GM12878 (cell line): ENCODE data around the gene FNDC3B. TPM values are rescaled to one million over a fixed set of nuclear protein-coding genes. Genes with fewer than 3 reads are reported as not detected.

Experiments used
- ATAC-seq: fragments of 200-7000 bp; cut with Tn5 transposase; 3 replicates; pipeline ENCODE4 v1.9.1; 2020; ENCODE audit warnings: mild to moderate bottlenecking, moderate library complexity
- BruUV-seq: library from RNA; stranded (reverse); fragments of 400-500 nt; replicated peaks from 2 replicates; lab custom pipeline; 2021; lab: Mats Ljungman, UMichigan
- CTCF ChIA-PET: fragments of 300-600 bp; sonication (Branson Sonifier 250); formaldehyde crosslinking; extraction: SDS; loops from one replicate; lab custom pipeline; 2021; ENCODE audit warnings: inconsistent platforms; lab: Yijun Ruan, JAX
- POLR2A ChIA-PET: fragments of 350-600 bp; formaldehyde crosslinking; extraction: SDS; loops from one replicate; lab custom pipeline; 2021; ENCODE audit warnings: inconsistent platforms; lab: Charles Lee
- RAD21 ChIA-PET: fragments of 300-600 bp; sonication (Branson Sonifier 250); formaldehyde crosslinking; loops from one replicate; lab custom pipeline; 2023; ENCODE audit warnings: antibody characterized with exemption; ENCODE audit not compliant: unreplicated experiment; lab: Charles Lee
- SMC1A ChIA-PET: fragments of 300-600 bp; sonication (Branson Sonifier 250); formaldehyde crosslinking; loops from one replicate; lab custom pipeline; 2023; ENCODE audit not compliant: unreplicated experiment, uncharacterized antibody; lab: Charles Lee
- DNase-seq: peaks from one replicate; pipeline ENCODE4 v3.0.0-alpha.2; 2011; ENCODE audit warnings: low read depth, low spot score
- FAIRE-seq: peaks from 3 replicates; lab custom pipeline; 2011; peaks lifted over from hg19 to GRCh38; lab: Jason Lieb, UNC
- H2AFZ ChIP-seq: 2 replicates; pipeline ENCODE4 v1.6.0; 2011; ENCODE audit warnings: low read depth, low read length, control low read depth; ENCODE audit not compliant: control insufficient read depth
- H3K27ac ChIP-seq: 2 replicates; pipeline ENCODE4 v1.5.1; 2011; ENCODE audit warnings: control low read depth; ENCODE audit not compliant: control insufficient read depth, insufficient read depth
- H3K27me3 ChIP-seq, 2 experiments: replicated peaks in 1 of 2; 2 replicates each; pipeline versions ENCODE4 v1.6.0 to v1.6.1; 2011; ENCODE audit warnings: low read length in 1 of 2; ENCODE audit not compliant: control insufficient read depth in 2 of 2, insufficient read depth in 2 of 2
- H3K36me3 ChIP-seq, 2 experiments: 2 replicates each; pipeline ENCODE4 v1.5.1; 2011; ENCODE audit warnings: low read length in 1 of 2; ENCODE audit not compliant: control insufficient read depth in 2 of 2, insufficient read depth in 2 of 2
- H3K4me1 ChIP-seq: 2 replicates; pipeline ENCODE4 v1.6.1; 2011; ENCODE audit warnings: mild to moderate bottlenecking, low read length, moderate library complexity, mixed read lengths; ENCODE audit not compliant: control insufficient read depth, insufficient read depth
- H3K4me2 ChIP-seq: 2 replicates; pipeline ENCODE4 v1.6.0; 2011; ENCODE audit warnings: control low read depth; ENCODE audit not compliant: control insufficient read depth, insufficient read depth
- H3K4me3 ChIP-seq: fragments of 200-600 bp; sonication (generic); 2 replicates; pipeline ENCODE4 v1.5.1; 2016
- H3K79me2 ChIP-seq: 2 replicates; pipeline ENCODE4 v1.6.0; 2011; ENCODE audit warnings: low read length; ENCODE audit not compliant: control insufficient read depth, insufficient read depth
- H3K9ac ChIP-seq: 2 replicates; pipeline ENCODE4 v1.8.0; 2011; ENCODE audit warnings: low read length, control low read depth, mixed read lengths; ENCODE audit not compliant: control insufficient read depth, insufficient read depth
- H3K9me3 ChIP-seq: replicated peaks from 3 replicates; pipeline ENCODE4 v1.5.1; 2011; ENCODE audit warnings: mild to moderate bottlenecking, low read length; ENCODE audit not compliant: control insufficient read depth, insufficient read depth
- H4K20me1 ChIP-seq: 2 replicates; pipeline ENCODE4 v1.6.0; 2011; ENCODE audit not compliant: control insufficient read depth, insufficient read depth
- BCL11A ChIP-seq: IDR thresholded peaks from 2 replicates; pipeline ENCODE4 v1.6.1; 2011; ENCODE audit warnings: low read depth, low read length
- EED ChIP-seq: sonication (generic); IDR thresholded peaks from 2 replicates; pipeline ENCODE4 v1.6.1; 2016; ENCODE audit warnings: antibody characterized with exemption, low read depth
- ESRRA ChIP-seq: IDR thresholded peaks from 2 replicates; pipeline ENCODE4 v1.6.1; 2012; ENCODE audit warnings: mild to moderate bottlenecking, low read length, improper control_type of control experiment
- KLF5 ChIP-seq: fragments of 450-650 bp; IDR thresholded peaks from 2 replicates; pipeline ENCODE4 v1.6.1; 2014; ENCODE audit warnings: mild to moderate bottlenecking; ENCODE audit not compliant: partially characterized antibody
- POLR2AphosphoS5 ChIP-seq: IDR thresholded peaks from 2 replicates; pipeline ENCODE4 v1.6.1; 2011; ENCODE audit warnings: mild to moderate bottlenecking, low read length, inconsistent platforms
- RAD21 ChIP-seq: IDR thresholded peaks from 2 replicates; pipeline ENCODE4 v1.6.1; 2011; ENCODE audit warnings: mild to moderate bottlenecking, low read depth, low read length, moderate library complexity; ENCODE audit not compliant: insufficient read depth
- TCF12 ChIP-seq: IDR thresholded peaks from 2 replicates; pipeline ENCODE4 v1.6.1; 2011; ENCODE audit warnings: low read depth, mild to moderate bottlenecking, low read length
- WGBS: methylation state at CpG from one replicate; pipeline ENCODE4 v1.1.6; 2016; ENCODE audit warnings: low lambda C conversion rate; ENCODE audit not compliant: insufficient replicate concordance, insufficient coverage; ENCODE audit errors: missing lambda C conversion rate; 5-methylcytosine and 5-hydroxymethylcytosine counted together
- in situ Hi-C: fragments of 300-500 bp; cut with MboI; formaldehyde crosslinking; loops from 9 replicates; pipeline ENCODE4 v1.14.3; 2018; ENCODE audit warnings: mixed read lengths
- intact Hi-C: fragments of 100-400 bp; cut with micrococcal nuclease; formaldehyde crosslinking; loops from one replicate; pipeline ENCODE4 v1.14.2; 2022; ENCODE audit not compliant: unreplicated experiment
- polyA plus RNA-seq, 11 experiments: library from polyadenylated mRNA; depleted of rRNA in 4 of 11; unstranded in 6 of 11; stranded (reverse) in 5 of 11; fragments of >200 nt; fragmentation: Nextera tagmentation in 4 of 11; fragmentation: Illumina TruSeq in 1 of 11; extraction: Ambion mirVana in 4 of 11; extraction: Trizol in 1 of 11; gene quantifications; 1 replicate in 1 of 11; 2 replicates in 10 of 11; pipeline versions ENCODE4 v1.2.1 to v1.2.3, GENCODE V29; 2011 to 2016; ENCODE audit warnings: inconsistent platforms in 2 of 11, missing spikeins in 2 of 11, low read depth in 1 of 11
- total RNA-seq, 4 experiments: library from RNA; depleted of rRNA in 3 of 4; stranded (reverse); fragments of >200 nt in 3 of 4; fragmentation: Illumina TruSeq in 1 of 4; extraction: Trizol in 1 of 4; gene quantifications; 2 replicates each; pipeline versions ENCODE4 v1.2.1 to v1.2.3, GENCODE V29; 2013 to 2021
- TF ChIP-seq, protein P1 (sequence below): IDR thresholded peaks from 2 replicates; pipeline ENCODE4 v1.6.1; 2011; ENCODE audit warnings: low read depth, low read length, improper control_type of control experiment, borderline replicate concordance
- TF ChIP-seq, protein P2 (sequence below): fragments of 450-650 bp; conservative IDR thresholded peaks from 2 replicates; pipeline ENCODE4 v1.6.1; 2017; ENCODE audit warnings: mild to moderate bottlenecking, moderate library complexity
- TF ChIP-seq, protein P3 (sequence below): fragments of 150-350 bp; IDR thresholded peaks from 2 replicates; pipeline ENCODE4 v1.6.1; 2014; ENCODE audit warnings: mild to moderate bottlenecking, low read depth, low read length

The FNDC3B gene
- total and polyA plus RNA-seq, 10 of the 15 experiments (the other 5 are each of a cell fraction or from before 2014, with no cell fraction given), result 7.9 to 35.0 (median 18.5) TPM

DNA sequence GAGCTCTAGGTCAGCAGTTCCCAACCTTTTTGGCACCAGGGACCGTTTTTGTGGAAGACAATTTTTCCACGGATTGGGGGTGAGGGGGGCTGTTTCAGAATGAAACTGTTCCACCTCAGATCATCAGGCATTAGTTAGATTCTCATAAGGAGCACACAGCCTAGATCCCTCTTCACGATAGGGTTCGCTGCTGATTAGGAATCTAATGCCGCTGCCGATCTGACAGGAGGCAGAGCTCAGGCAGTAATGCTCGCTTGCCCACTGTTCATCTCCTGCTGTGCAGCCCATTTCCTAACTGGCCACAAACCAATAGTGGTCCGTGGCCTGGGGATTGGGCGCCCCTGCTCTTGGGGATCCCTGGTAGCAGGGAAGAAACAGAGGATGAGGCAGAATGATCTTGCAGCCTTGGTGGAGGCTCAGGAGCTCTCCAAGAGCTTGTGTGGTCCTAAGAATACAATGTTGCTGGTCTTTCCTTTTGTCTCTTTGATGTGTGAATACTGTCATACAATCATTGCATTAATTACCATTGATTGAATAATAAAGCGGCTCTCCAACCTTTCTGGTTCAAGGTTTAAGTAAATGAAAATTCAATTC is 183.2 kb downstream of the FNDC3B start:
- H3K9me3 ChIP-seq, result no peaks in the 10 kb centered on the region
- no peak overlapping the region for H2AFZ ChIP-seq
- H3K4me3 ChIP-seq, result no peak overlapping the region
- 81% methylated on average over 10 of the region's 10 CpGs for WGBS
- H3K36me3 ChIP-seq, result peaks cover 2 to 3% of the 10 kb centered on the region in 2 experiments; a peak in 3 of 4 replicates
- no peaks in the 10 kb centered on the region for H3K27me3 ChIP-seq
- DNase-seq (no peak), ATAC-seq (no peak), FAIRE-seq (no peak)
- TF ChIP-seq, protein P1, sequence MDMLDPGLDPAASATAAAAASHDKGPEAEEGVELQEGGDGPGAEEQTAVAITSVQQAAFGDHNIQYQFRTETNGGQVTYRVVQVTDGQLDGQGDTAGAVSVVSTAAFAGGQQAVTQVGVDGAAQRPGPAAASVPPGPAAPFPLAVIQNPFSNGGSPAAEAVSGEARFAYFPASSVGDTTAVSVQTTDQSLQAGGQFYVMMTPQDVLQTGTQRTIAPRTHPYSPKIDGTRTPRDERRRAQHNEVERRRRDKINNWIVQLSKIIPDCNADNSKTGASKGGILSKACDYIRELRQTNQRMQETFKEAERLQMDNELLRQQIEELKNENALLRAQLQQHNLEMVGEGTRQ, result no peak
- TF ChIP-seq BCL11A (no peak), TCF12 (no peak), POLR2AphosphoS5 (no peak), ESRRA (no peak), RAD21 (no peak), EED (no peak), KLF5 (no peak)
- TF ChIP-seq, protein P2, sequence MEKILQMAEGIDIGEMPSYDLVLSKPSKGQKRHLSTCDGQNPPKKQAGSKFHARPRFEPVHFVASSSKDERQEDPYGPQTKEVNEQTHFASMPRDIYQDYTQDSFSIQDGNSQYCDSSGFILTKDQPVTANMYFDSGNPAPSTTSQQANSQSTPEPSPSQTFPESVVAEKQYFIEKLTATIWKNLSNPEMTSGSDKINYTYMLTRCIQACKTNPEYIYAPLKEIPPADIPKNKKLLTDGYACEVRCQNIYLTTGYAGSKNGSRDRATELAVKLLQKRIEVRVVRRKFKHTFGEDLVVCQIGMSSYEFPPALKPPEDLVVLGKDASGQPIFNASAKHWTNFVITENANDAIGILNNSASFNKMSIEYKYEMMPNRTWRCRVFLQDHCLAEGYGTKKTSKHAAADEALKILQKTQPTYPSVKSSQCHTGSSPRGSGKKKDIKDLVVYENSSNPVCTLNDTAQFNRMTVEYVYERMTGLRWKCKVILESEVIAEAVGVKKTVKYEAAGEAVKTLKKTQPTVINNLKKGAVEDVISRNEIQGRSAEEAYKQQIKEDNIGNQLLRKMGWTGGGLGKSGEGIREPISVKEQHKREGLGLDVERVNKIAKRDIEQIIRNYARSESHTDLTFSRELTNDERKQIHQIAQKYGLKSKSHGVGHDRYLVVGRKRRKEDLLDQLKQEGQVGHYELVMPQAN, result no peak
- TF ChIP-seq, protein P3, sequence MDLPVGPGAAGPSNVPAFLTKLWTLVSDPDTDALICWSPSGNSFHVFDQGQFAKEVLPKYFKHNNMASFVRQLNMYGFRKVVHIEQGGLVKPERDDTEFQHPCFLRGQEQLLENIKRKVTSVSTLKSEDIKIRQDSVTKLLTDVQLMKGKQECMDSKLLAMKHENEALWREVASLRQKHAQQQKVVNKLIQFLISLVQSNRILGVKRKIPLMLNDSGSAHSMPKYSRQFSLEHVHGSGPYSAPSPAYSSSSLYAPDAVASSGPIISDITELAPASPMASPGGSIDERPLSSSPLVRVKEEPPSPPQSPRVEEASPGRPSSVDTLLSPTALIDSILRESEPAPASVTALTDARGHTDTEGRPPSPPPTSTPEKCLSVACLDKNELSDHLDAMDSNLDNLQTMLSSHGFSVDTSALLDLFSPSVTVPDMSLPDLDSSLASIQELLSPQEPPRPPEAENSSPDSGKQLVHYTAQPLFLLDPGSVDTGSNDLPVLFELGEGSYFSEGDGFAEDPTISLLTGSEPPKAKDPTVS, result no peak
- no peak overlapping the region for H3K9ac ChIP-seq
- ChIA-PET RAD21 (interaction anchor here (1.4 to 2.1 kb wide), 3 partner anchors 40 to 89 kb away, joined by 3 to 6 read pairs (median 5); no protein-coding TSS in a partner anchor), CTCF (interaction anchor here (0.8 to 1.3 kb wide), 3 partner anchors 16 to 119 kb away, joined by 3 read pairs; no protein-coding TSS in a partner anchor), SMC1A (interaction anchor here (0.6 to 2.1 kb wide), 10 partner anchors 16 to 395 kb away, joined by 3 to 7 read pairs (median 4); no protein-coding TSS in a partner anchor), POLR2A (interaction anchor here (1.3 kb wide), 1 partner anchor 76 kb away, joined by 4 read pairs; no protein-coding TSS in a partner anchor)
- H3K79me2 ChIP-seq, result peaks cover 25% of the 10 kb centered on the region
- H3K4me2 ChIP-seq, result no peak overlapping the region
- no peaks in the 10 kb centered on the region for H4K20me1 ChIP-seq
- no TSS peak for BruUV-seq
- H3K4me1 ChIP-seq, result peaks cover 26% of the 10 kb centered on the region
- no peak overlapping the region for H3K27ac ChIP-seq
- in situ Hi-C loops (no loop called here), intact Hi-C loops (no loop called here)
